OCI-LY1 (cell line): ENCODE results near the gene FBF1.
"Not testable (repeated sequence)": the region's sequence is repeated elsewhere in the genome, so short reads cannot be mapped to it uniquely, and the experiment has no call there.

Experiments used
- H2AFZ ChIP-seq: fragments of 200-600 bp; sonication (generic), shearing (Covaris generic); 2 replicates; pipeline ENCODE4 v1.6.0; 2014; ENCODE audit warnings: antibody characterized with exemption, mild to moderate bottlenecking, low read length
- H3F3A ChIP-seq: fragments of 200-600 bp; sonication (generic), shearing (Covaris generic); 2 replicates; pipeline ENCODE4 v1.6.0; 2014; ENCODE audit warnings: mild to moderate bottlenecking, antibody characterized with exemption, low read length, moderate library complexity; ENCODE audit not compliant: insufficient read depth
- H3K27ac ChIP-seq: fragments of 200-600 bp; sonication (generic); 2 replicates; pipeline ENCODE4 v1.5.1; 2014; ENCODE audit warnings: low read length, mixed run types, mild to moderate bottlenecking, low read depth; ENCODE audit not compliant: poor library complexity, severe bottlenecking
- H3K27me3 ChIP-seq: fragments of 200-600 bp; sonication (generic); 2 replicates; pipeline ENCODE4 v1.6.0; 2014; ENCODE audit warnings: antibody characterized with exemption, mild to moderate bottlenecking, low read length, moderate library complexity; ENCODE audit not compliant: insufficient read depth
- H3K36me3 ChIP-seq: fragments of 200-600 bp; sonication (generic); 2 replicates; pipeline ENCODE4 v1.6.1; 2014; ENCODE audit warnings: mild to moderate bottlenecking, antibody characterized with exemption, low read length, moderate library complexity, mixed read lengths; ENCODE audit not compliant: insufficient read depth
- H3K4me1 ChIP-seq: fragments of 200-600 bp; sonication (generic); 2 replicates; pipeline ENCODE4 v1.5.1; 2014; ENCODE audit warnings: mild to moderate bottlenecking, low read length, moderate library complexity; ENCODE audit not compliant: insufficient read depth, severe bottlenecking
- H3K4me2 ChIP-seq: fragments of 200-600 bp; sonication (generic), shearing (Covaris generic); 2 replicates; pipeline ENCODE4 v1.6.1; 2014; ENCODE audit warnings: low read length
- H3K4me3 ChIP-seq: fragments of 200-600 bp; sonication (generic); 2 replicates; pipeline ENCODE4 v1.5.1; 2014; ENCODE audit warnings: low read length, low read depth, mild to moderate bottlenecking, mixed read lengths; ENCODE audit not compliant: poor library complexity, severe bottlenecking
- H3K79me2 ChIP-seq: fragments of 200-600 bp; shearing (Covaris generic); 2 replicates; pipeline ENCODE4 v1.6.1; 2016; ENCODE audit warnings: mixed run types, low read length, mixed read lengths; ENCODE audit not compliant: insufficient read depth
- H3K9ac ChIP-seq: fragments of 200-600 bp; sonication (generic), shearing (Covaris generic); 2 replicates; pipeline ENCODE4 v1.6.1; 2014; ENCODE audit warnings: mild to moderate bottlenecking, low read length, mixed read lengths
- H3K9me2 ChIP-seq: fragments of 200-600 bp; sonication (generic), shearing (Covaris generic); 2 replicates; pipeline ENCODE4 v1.6.1; 2014; ENCODE audit warnings: low read depth, mild to moderate bottlenecking, low read length, mixed read lengths
- H3K9me3 ChIP-seq: fragments of 200-600 bp; shearing (Covaris generic); 2 replicates; pipeline ENCODE4 v1.6.1; 2014; ENCODE audit warnings: low read length, mixed read lengths
- H4K20me1 ChIP-seq: fragments of 200-600 bp; sonication (generic), shearing (Covaris generic); 2 replicates; pipeline ENCODE4 v1.6.0; 2016; ENCODE audit warnings: mild to moderate bottlenecking, low read length; ENCODE audit not compliant: insufficient read depth
- CTCF ChIP-seq: fragments of 200-600 bp; sonication (generic), shearing (Covaris generic); IDR thresholded peaks from 2 replicates; pipeline ENCODE4 v1.5.1; 2017; ENCODE audit warnings: mild to moderate bottlenecking, antibody characterized with exemption, low read length, moderate library complexity, mixed read lengths
- EZH2 ChIP-seq: fragments of 200-600 bp; sonication (generic), shearing (Covaris generic); IDR thresholded peaks from 2 replicates; pipeline ENCODE4 v1.8.0; 2017; ENCODE audit warnings: borderline replicate concordance, mixed run types, mild to moderate bottlenecking, antibody characterized with exemption, low read length, moderate library complexity, mixed read lengths

FBF1 gene

GRCh38 chr17:75975757-75976174 is 34.9 kb upstream of the FBF1 start:
- no peaks in the 10 kb centered on the region for H3K9me2 ChIP-seq
- no peak overlapping the region for H3K9ac ChIP-seq
- no peaks in the 10 kb centered on the region for H3K27me3 ChIP-seq
- no peaks in the 10 kb centered on the region for H3K79me2 ChIP-seq
- 0 out of 2 replicates have a peak overlapping the region, but pooled peaks have one; percentile 23 for H3K4me2 ChIP-seq
- H3K36me3 ChIP-seq: peaks cover 12% of the 10 kb centered on the region; the same call in 1 of the 2 replicates
- H3K4me1 ChIP-seq: peaks cover 31% of the 10 kb centered on the region
- no peak overlapping the region for H3K4me3 ChIP-seq
- H4K20me1 ChIP-seq: no peaks in the 10 kb centered on the region
- TF ChIP-seq CTCF: no peak
- TF ChIP-seq EZH2: no peak
- H3F3A ChIP-seq: no peaks in the 10 kb centered on the region
- H2AFZ ChIP-seq: no peak overlapping the region
- no peaks in the 10 kb centered on the region for H3K9me3 ChIP-seq
- H3K27ac ChIP-seq: no peak overlapping the region

- H3K9ac ChIP-seq, H3K27ac ChIP-seq, H3K79me2 ChIP-seq, H2AFZ ChIP-seq, H3K27me3 ChIP-seq, H3K9me3 ChIP-seq, H3K4me2 ChIP-seq, H3F3A ChIP-seq, H3K9me2 ChIP-seq, H3K4me3 ChIP-seq, H4K20me1 ChIP-seq: not testable (repeated sequence)
- peaks cover 12% of the 10 kb centered on the region; the same call in 1 of the 2 replicates for H3K36me3 ChIP-seq
- H3K4me1 ChIP-seq: peaks cover 25% of the 10 kb centered on the region
Measured at GRCh38 chr17:75975187-75975586, 34.3 kb upstream of the FBF1 start.

- no peak overlapping the region for H3K9ac ChIP-seq
- H3K9me2 ChIP-seq: no peaks in the 10 kb centered on the region
- H4K20me1 ChIP-seq: no peaks in the 10 kb centered on the region
- no peak for TF ChIP-seq EZH2
- TF ChIP-seq CTCF: no peak
- no peak overlapping the region for H3K27ac ChIP-seq
- H2AFZ ChIP-seq: no peak overlapping the region
- H3K36me3 ChIP-seq: peaks cover 18% of the 10 kb centered on the region; the same call in 1 of the 2 replicates
- no peak overlapping the region for H3K4me3 ChIP-seq
- no peaks in the 10 kb centered on the region for H3F3A ChIP-seq
- H3K4me1 ChIP-seq: no peaks in the 10 kb centered on the region
- H3K4me2 ChIP-seq: no peak overlapping the region
- H3K79me2 ChIP-seq: no peaks in the 10 kb centered on the region
- no peaks in the 10 kb centered on the region for H3K9me3 ChIP-seq
- H3K27me3 ChIP-seq: no peaks in the 10 kb centered on the region
Measured at GRCh38 chr17:75970626-75971025, 29.8 kb upstream of the FBF1 start.

GRCh38 chr17:75970011-75970523 is 29.2 kb upstream of the FBF1 start:
- Histone ChIP-seq H3K36me3 (peaks cover 18% of the 10 kb centered on the region), H3K27ac (no peak overlapping the region), H3K9ac (no peak overlapping the region)

GRCh38 chr17:75969044-75969443 is 28.2 kb upstream of the FBF1 start:
- H3K4me1 ChIP-seq, H3K4me2 ChIP-seq, H4K20me1 ChIP-seq, H3K4me3 ChIP-seq, H2AFZ ChIP-seq, H3K9ac ChIP-seq, H3K9me3 ChIP-seq, H3K27me3 ChIP-seq, H3K27ac ChIP-seq, H3K9me2 ChIP-seq, H3F3A ChIP-seq, H3K79me2 ChIP-seq: not testable (repeated sequence)
- H3K36me3 ChIP-seq: peaks cover 18% of the 10 kb centered on the region

More at GRCh38 chr17:75970011-75970523, 29.2 kb upstream of the FBF1 start:
- no peaks in the 10 kb centered on the region for H4K20me1 ChIP-seq
- H3K4me3 ChIP-seq: no peak overlapping the region
- TF ChIP-seq CTCF (no peak), EZH2 (no peak)
- H3K79me2 ChIP-seq: no peaks in the 10 kb centered on the region
- no peaks in the 10 kb centered on the region for H3K9me3 ChIP-seq
- no peaks in the 10 kb centered on the region for H3F3A ChIP-seq
- H3K27me3 ChIP-seq: no peaks in the 10 kb centered on the region
- H3K4me2 ChIP-seq: no peak overlapping the region
- no peak overlapping the region for H2AFZ ChIP-seq
- no peaks in the 10 kb centered on the region for H3K9me2 ChIP-seq
- H3K4me1 ChIP-seq: no peaks in the 10 kb centered on the region
